GM23338 (cell line): ENCODE results near the gene TSPAN5.

Experiments used
- CREB1 ChIP-seq: fragments of 250-450 bp; sonication (Bioruptor Pico); IDR thresholded peaks from 2 replicates; pipeline ENCODE4 v1.5.0; 2020; ENCODE audit warnings: low read depth, mild to moderate bottlenecking, moderate library complexity
- EZH2 ChIP-seq: fragments of 200-600 bp; sonication (generic); IDR thresholded peaks from one replicate; pipeline ENCODE4 v1.8.0; 2017; ENCODE audit warnings: antibody characterized with exemption, mild to moderate bottlenecking, low read depth; ENCODE audit not compliant: unreplicated experiment
- EZH2phosphoT487 ChIP-seq: fragments of 200-600 bp; sonication (generic); IDR thresholded peaks from one replicate; pipeline ENCODE4 v1.8.1; 2018; ENCODE audit warnings: antibody characterized with exemption; ENCODE audit not compliant: unreplicated experiment
- JUNB ChIP-seq: IDR thresholded peaks from one replicate; pipeline ENCODE4 v1.6.1; 2016; ENCODE audit warnings: antibody characterized with exemption; ENCODE audit not compliant: unreplicated experiment
- POLR2AphosphoS5 ChIP-seq: IDR thresholded peaks from 2 replicates; pipeline ENCODE4 v1.6.1; 2016; ENCODE audit warnings: antibody characterized with exemption, low read depth
- ZNF114 ChIP-seq: fragments of 250-450 bp; sonication (Bioruptor Pico); IDR thresholded peaks from 2 replicates; pipeline ENCODE4 v1.5.0; 2020; ENCODE audit warnings: mild to moderate bottlenecking, moderate library complexity
- ZNF331 ChIP-seq: fragments of 250-450 bp; sonication (Bioruptor Pico); IDR thresholded peaks from 2 replicates; pipeline ENCODE4 v1.5.0; 2020; ENCODE audit warnings: low read depth, mild to moderate bottlenecking, moderate library complexity
- TF ChIP-seq, protein P1 (sequence below), 2 experiments: fragments of 200-600 bp in 1 of 2; sonication (generic) in 1 of 2; conservative IDR thresholded peaks; 2 replicates each; pipeline versions ENCODE4 v1.5.1 to v1.6.1; 2016 to 2017; ENCODE audit warnings: antibody characterized with exemption in 2 of 2, low read depth in 2 of 2, mild to moderate bottlenecking in 2 of 2, moderate library complexity in 1 of 2
- TF ChIP-seq, protein P2 (sequence below): IDR thresholded peaks from one replicate; pipeline ENCODE4 v1.6.1; 2018; ENCODE audit warnings: antibody characterized with exemption; ENCODE audit not compliant: unreplicated experiment
- TF ChIP-seq, protein P3 (sequence below): fragments of 250-450 bp; sonication (Bioruptor Pico); IDR thresholded peaks from 2 replicates; pipeline ENCODE4 v1.5.0; 2020; ENCODE audit warnings: mild to moderate bottlenecking, moderate library complexity
- TF ChIP-seq, protein P4 (sequence below): IDR thresholded peaks from 2 replicates; pipeline ENCODE4 v1.6.1; 2016; ENCODE audit warnings: antibody characterized with exemption

DNA sequence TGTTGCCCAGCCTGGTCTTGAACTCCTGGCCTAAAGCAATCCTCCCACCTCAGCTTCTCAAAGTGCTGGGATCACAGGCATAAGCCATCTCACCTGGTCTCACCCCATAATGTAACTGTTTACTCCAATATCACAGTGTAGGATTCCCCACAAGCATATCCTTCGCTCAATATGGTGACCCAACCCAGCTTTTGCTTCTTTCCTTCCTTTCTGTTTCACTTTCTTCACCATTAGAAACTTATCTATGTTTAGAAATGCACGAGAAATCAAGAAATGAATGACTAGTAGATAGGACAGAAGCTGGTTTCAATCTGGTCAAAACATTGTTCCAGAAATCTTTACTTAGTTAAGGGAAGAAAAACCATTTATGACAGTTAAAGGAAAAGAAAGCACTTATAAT is 18.9 kb downstream of the TSPAN5 start:
- TF ChIP-seq, protein P1, sequence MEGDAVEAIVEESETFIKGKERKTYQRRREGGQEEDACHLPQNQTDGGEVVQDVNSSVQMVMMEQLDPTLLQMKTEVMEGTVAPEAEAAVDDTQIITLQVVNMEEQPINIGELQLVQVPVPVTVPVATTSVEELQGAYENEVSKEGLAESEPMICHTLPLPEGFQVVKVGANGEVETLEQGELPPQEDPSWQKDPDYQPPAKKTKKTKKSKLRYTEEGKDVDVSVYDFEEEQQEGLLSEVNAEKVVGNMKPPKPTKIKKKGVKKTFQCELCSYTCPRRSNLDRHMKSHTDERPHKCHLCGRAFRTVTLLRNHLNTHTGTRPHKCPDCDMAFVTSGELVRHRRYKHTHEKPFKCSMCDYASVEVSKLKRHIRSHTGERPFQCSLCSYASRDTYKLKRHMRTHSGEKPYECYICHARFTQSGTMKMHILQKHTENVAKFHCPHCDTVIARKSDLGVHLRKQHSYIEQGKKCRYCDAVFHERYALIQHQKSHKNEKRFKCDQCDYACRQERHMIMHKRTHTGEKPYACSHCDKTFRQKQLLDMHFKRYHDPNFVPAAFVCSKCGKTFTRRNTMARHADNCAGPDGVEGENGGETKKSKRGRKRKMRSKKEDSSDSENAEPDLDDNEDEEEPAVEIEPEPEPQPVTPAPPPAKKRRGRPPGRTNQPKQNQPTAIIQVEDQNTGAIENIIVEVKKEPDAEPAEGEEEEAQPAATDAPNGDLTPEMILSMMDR (conservative IDR thresholded peaks at IDR 0.05; ENCODE audit: low read depth in 2 of 2) = no peak
- TF ChIP-seq CREB1 (CRISPR knock-in tag) (no peak), EZH2phosphoT487 (no peak), POLR2AphosphoS5 (no peak), EZH2 (no peak), ZNF114 (CRISPR knock-in tag) (no peak), ZNF331 (CRISPR knock-in tag) (no peak), JUNB (no peak)
- TF ChIP-seq, protein P2, sequence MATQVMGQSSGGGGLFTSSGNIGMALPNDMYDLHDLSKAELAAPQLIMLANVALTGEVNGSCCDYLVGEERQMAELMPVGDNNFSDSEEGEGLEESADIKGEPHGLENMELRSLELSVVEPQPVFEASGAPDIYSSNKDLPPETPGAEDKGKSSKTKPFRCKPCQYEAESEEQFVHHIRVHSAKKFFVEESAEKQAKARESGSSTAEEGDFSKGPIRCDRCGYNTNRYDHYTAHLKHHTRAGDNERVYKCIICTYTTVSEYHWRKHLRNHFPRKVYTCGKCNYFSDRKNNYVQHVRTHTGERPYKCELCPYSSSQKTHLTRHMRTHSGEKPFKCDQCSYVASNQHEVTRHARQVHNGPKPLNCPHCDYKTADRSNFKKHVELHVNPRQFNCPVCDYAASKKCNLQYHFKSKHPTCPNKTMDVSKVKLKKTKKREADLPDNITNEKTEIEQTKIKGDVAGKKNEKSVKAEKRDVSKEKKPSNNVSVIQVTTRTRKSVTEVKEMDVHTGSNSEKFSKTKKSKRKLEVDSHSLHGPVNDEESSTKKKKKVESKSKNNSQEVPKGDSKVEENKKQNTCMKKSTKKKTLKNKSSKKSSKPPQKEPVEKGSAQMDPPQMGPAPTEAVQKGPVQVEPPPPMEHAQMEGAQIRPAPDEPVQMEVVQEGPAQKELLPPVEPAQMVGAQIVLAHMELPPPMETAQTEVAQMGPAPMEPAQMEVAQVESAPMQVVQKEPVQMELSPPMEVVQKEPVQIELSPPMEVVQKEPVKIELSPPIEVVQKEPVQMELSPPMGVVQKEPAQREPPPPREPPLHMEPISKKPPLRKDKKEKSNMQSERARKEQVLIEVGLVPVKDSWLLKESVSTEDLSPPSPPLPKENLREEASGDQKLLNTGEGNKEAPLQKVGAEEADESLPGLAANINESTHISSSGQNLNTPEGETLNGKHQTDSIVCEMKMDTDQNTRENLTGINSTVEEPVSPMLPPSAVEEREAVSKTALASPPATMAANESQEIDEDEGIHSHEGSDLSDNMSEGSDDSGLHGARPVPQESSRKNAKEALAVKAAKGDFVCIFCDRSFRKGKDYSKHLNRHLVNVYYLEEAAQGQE = no peak
- TF ChIP-seq, protein P3, sequence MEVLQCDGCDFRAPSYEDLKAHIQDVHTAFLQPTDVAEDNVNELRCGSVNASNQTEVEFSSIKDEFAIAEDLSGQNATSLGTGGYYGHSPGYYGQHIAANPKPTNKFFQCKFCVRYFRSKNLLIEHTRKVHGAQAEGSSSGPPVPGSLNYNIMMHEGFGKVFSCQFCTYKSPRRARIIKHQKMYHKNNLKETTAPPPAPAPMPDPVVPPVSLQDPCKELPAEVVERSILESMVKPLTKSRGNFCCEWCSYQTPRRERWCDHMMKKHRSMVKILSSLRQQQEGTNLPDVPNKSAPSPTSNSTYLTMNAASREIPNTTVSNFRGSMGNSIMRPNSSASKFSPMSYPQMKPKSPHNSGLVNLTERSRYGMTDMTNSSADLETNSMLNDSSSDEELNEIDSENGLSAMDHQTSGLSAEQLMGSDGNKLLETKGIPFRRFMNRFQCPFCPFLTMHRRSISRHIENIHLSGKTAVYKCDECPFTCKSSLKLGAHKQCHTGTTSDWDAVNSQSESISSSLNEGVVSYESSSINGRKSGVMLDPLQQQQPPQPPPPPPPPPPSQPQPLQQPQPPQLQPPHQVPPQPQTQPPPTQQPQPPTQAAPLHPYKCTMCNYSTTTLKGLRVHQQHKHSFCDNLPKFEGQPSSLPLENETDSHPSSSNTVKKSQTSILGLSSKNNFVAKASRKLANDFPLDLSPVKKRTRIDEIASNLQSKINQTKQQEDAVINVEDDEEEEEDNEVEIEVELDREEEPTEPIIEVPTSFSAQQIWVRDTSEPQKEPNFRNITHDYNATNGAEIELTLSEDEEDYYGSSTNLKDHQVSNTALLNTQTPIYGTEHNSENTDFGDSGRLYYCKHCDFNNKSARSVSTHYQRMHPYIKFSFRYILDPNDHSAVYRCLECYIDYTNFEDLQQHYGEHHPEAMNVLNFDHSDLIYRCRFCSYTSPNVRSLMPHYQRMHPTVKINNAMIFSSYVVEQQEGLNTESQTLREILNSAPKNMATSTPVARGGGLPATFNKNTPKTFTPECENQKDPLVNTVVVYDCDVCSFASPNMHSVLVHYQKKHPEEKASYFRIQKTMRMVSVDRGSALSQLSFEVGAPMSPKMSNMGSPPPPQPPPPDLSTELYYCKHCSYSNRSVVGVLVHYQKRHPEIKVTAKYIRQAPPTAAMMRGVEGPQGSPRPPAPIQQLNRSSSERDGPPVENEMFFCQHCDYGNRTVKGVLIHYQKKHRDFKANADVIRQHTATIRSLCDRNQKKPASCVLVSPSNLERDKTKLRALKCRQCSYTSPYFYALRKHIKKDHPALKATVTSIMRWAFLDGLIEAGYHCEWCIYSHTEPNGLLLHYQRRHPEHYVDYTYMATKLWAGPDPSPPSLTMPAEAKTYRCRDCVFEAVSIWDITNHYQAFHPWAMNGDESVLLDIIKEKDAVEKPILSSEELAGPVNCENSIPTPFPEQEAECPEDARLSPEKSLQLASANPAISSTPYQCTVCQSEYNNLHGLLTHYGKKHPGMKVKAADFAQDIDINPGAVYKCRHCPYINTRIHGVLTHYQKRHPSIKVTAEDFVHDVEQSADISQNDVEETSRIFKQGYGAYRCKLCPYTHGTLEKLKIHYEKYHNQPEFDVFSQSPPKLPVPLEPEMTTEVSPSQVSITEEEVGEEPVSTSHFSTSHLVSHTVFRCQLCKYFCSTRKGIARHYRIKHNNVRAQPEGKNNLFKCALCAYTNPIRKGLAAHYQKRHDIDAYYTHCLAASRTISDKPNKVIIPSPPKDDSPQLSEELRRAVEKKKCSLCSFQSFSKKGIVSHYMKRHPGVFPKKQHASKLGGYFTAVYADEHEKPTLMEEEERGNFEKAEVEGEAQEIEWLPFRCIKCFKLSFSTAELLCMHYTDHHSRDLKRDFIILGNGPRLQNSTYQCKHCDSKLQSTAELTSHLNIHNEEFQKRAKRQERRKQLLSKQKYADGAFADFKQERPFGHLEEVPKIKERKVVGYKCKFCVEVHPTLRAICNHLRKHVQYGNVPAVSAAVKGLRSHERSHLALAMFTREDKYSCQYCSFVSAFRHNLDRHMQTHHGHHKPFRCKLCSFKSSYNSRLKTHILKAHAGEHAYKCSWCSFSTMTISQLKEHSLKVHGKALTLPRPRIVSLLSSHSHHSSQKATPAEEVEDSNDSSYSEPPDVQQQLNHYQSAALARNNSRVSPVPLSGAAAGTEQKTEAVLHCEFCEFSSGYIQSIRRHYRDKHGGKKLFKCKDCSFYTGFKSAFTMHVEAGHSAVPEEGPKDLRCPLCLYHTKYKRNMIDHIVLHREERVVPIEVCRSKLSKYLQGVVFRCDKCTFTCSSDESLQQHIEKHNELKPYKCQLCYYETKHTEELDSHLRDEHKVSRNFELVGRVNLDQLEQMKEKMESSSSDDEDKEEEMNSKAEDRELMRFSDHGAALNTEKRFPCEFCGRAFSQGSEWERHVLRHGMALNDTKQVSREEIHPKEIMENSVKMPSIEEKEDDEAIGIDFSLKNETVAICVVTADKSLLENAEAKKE = no peak
- TF ChIP-seq, protein P4, sequence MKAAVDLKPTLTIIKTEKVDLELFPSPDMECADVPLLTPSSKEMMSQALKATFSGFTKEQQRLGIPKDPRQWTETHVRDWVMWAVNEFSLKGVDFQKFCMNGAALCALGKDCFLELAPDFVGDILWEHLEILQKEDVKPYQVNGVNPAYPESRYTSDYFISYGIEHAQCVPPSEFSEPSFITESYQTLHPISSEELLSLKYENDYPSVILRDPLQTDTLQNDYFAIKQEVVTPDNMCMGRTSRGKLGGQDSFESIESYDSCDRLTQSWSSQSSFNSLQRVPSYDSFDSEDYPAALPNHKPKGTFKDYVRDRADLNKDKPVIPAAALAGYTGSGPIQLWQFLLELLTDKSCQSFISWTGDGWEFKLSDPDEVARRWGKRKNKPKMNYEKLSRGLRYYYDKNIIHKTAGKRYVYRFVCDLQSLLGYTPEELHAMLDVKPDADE = no peak
